DND-41 (cell line): ENCODE measurements around the gene ENTPD5.

Experiments used
- EZH2 ChIP-seq: IDR thresholded peaks from 3 replicates; pipeline ENCODE4 v1.6.1; 2012; ENCODE audit warnings: borderline replicate concordance, low read depth, mild to moderate bottlenecking, moderate library complexity, low read length, inconsistent platforms; ENCODE audit not compliant: severe bottlenecking
- TF ChIP-seq, protein P1 (sequence below): IDR thresholded peaks from 2 replicates; pipeline ENCODE4 v1.5.1; 2012; ENCODE audit warnings: borderline replicate concordance, low read length, moderate library complexity, mild to moderate bottlenecking; ENCODE audit not compliant: poor library complexity, severe bottlenecking; ENCODE audit errors: extremely low read depth

DNA sequence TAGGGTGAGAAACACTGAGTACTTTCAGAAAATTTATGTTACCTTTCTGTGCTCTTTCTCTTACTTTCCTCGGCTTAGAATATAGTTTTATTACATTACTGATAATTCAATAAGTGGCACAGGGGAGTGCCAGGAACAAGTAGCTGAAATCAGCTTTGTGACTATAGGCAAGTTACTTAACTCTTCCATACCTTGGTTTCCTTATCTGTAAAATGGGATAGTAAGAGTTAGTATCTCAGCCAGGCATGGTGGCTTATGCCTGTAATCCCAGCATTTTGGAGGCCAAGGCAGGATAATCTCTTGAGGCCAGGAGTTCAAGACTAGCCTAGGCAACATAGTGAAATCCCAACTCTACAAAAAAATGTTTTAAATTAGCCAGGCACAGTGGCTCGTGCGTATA, 15.5 kb upstream of the ENTPD5 start:
- TF ChIP-seq, protein P1, sequence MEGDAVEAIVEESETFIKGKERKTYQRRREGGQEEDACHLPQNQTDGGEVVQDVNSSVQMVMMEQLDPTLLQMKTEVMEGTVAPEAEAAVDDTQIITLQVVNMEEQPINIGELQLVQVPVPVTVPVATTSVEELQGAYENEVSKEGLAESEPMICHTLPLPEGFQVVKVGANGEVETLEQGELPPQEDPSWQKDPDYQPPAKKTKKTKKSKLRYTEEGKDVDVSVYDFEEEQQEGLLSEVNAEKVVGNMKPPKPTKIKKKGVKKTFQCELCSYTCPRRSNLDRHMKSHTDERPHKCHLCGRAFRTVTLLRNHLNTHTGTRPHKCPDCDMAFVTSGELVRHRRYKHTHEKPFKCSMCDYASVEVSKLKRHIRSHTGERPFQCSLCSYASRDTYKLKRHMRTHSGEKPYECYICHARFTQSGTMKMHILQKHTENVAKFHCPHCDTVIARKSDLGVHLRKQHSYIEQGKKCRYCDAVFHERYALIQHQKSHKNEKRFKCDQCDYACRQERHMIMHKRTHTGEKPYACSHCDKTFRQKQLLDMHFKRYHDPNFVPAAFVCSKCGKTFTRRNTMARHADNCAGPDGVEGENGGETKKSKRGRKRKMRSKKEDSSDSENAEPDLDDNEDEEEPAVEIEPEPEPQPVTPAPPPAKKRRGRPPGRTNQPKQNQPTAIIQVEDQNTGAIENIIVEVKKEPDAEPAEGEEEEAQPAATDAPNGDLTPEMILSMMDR: no peak
- TF ChIP-seq EZH2: no peak
